Left lobe of liver (tissue), 2 donors: ENCODE measurements around the gene MTTP. TPM values are rescaled to one million over a fixed set of nuclear protein-coding genes. Genes with fewer than 3 reads are reported as not detected.

Experiments used
- ATAC-seq: fragments of 200-7000 bp; cut with Tn5 transposase; one replicate; pipeline ENCODE4 v1.9.1; 2020; ENCODE audit warnings: mild to moderate bottlenecking, moderate library complexity
- DNase-seq: peaks from one replicate; pipeline ENCODE4 v3.0.0-alpha.2; 2020; ENCODE audit warnings: low spot score
- total RNA-seq: library from RNA; stranded (reverse); gene quantifications from one replicate; pipeline ENCODE4 v1.2.1, GENCODE V29; 2021
- donor health status: DM: no; HTN: no; CAD: no; lungs with moderate emphysema.
- donor health status: DM: no; HTN: yes; CAD: no.

The MTTP gene
- total RNA-seq, 1 donor from 2014 or later = 103 TPM

GRCh38 chr4:99591757-99592156 is 17.1 kb downstream of the MTTP start:
- ATAC-seq = no peak
- no peak for DNase-seq

GRCh38 chr4:99593781-99594641 is 19.4 kb downstream of the MTTP start:
- DNase-seq (no peak), ATAC-seq (peak; percentile 49)

GRCh38 chr4:99594818-99595217 is 20.2 kb downstream of the MTTP start:
- DNase-seq = no peak
- no peak for ATAC-seq

- no peak for ATAC-seq
- DNase-seq = no peak
Measured at GRCh38 chr4:99606716-99607115, 32.1 kb downstream of the MTTP start.

GRCh38 chr4:99608417-99608816 is 33.8 kb downstream of the MTTP start:
- ATAC-seq = no peak
- no peak for DNase-seq

GRCh38 chr4:99610605-99611175 is 36.1 kb downstream of the MTTP start:
- DNase-seq = no peak
- no peak for ATAC-seq

GRCh38 chr4:99612281-99612680 is 37.7 kb downstream of the MTTP start:
- ATAC-seq = no peak

GRCh38 chr4:99612704-99613103 is 38.1 kb downstream of the MTTP start:
- peak; percentile 19 for ATAC-seq
- no peak for DNase-seq

More at GRCh38 chr4:99612281-99612680, 37.7 kb downstream of the MTTP start:
- no peak for DNase-seq

- ATAC-seq = no peak
- no peak for DNase-seq
Measured at GRCh38 chr4:99614491-99614890, 39.9 kb downstream of the MTTP start.

- peak; percentile 22 for ATAC-seq
- DNase-seq = no peak
Measured at GRCh38 chr4:99615170-99615820, 40.7 kb downstream of the MTTP start.

- no peak for DNase-seq
- no peak for ATAC-seq
Measured at GRCh38 chr4:99617374-99617773, 42.8 kb downstream of the MTTP start.

- ATAC-seq = no peak
- no peak for DNase-seq
Measured at GRCh38 chr4:99622341-99622740, 47.7 kb downstream of the MTTP start.

- DNase-seq (no peak), ATAC-seq (peak; percentile 34)
Measured at GRCh38 chr4:99624141-99624719, 49.6 kb downstream of the MTTP start.

- ATAC-seq = no peak
Measured at GRCh38 chr4:99625369-99625768, 50.7 kb downstream of the MTTP start.

GRCh38 chr4:99628040-99628439 is 53.4 kb downstream of the MTTP start:
- ATAC-seq (no peak), DNase-seq (no peak)

More at GRCh38 chr4:99625369-99625768, 50.7 kb downstream of the MTTP start:
- no peak for DNase-seq

GRCh38 chr4:99629962-99630554 is 55.4 kb downstream of the MTTP start:
- DNase-seq (no peak), ATAC-seq (no peak)

GRCh38 chr4:99630857-99631360 is 56.3 kb downstream of the MTTP start:
- DNase-seq (no peak), ATAC-seq (no peak)

- DNase-seq (no peak), ATAC-seq (no peak)
Measured at GRCh38 chr4:99633772-99634171, 59.1 kb downstream of the MTTP start.

- DNase-seq (no peak), ATAC-seq (no peak)
Measured at GRCh38 chr4:99634742-99635360, 60.2 kb downstream of the MTTP start.

- DNase-seq (no peak), ATAC-seq (no peak)
Measured at GRCh38 chr4:99635601-99636000, 61.0 kb downstream of the MTTP start.
